ENCODE measurements around the gene NKD2. TPM values are rescaled to one million over a fixed set of nuclear protein-coding genes. Genes with fewer than 3 reads are reported as not detected.

The NKD2 gene
- total RNA-seq, 1 experiment from 2014 or later: 12.8 TPM

DNA sequence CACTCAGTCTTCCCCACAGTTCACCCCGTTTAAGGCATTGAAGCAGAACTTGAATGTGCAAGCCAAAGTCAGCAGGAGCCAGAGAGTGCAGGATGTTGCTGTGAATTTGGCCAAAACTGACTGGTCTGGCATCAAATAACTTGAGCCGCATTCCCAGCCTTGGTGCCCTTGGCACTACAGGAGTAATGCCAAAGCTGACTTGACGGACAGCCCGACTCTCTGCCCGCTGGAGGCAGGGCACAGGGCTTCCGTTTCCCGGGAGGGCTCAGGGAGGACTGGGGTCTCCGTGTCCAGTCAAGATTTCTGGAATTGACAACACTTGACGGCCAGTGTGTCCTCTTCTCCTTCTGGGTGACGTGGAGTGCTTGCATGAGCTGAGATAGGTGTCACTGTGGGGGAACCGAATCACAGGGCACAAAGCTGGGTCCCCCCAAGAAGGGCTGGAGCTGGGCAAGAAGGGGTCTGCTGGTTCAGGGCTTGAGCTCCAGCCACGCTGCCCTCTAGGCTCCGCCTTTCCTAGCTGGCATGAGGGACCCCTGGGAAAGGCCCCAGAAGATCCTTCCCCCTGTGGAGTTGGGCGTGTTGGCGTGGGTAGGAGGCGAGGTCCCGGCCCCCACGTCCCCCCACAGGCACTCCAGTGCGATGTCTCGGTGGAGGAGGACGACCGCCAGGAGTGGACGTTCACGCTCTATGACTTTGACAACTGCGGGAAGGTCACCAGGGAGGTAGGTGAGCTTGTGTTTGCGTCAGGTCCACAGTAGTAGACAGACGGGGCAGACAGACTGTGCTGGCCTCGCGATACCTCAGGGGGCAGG lies 25.2 kb downstream of the NKD2 start:
- no peaks in the 10 kb centered on the region for H3K27me3 Mint-ChIP-seq (ENCODE audit: low read depth)
- no peak overlapping the region for H3K4me3 Mint-ChIP-seq
- no peak for DNase-seq (ENCODE audit: low spot score)
- H3K36me3 Mint-ChIP-seq: peaks cover 10% of the 10 kb centered on the region; the same call in 1 of the 2 replicates
- H3K4me1 Mint-ChIP-seq: peaks cover 4% of the 10 kb centered on the region; the same call in 1 of the 2 replicates
- ChIA-PET POLR2A (no interaction called here), CTCF (interaction anchor here (0.9 kb wide), 1 partner anchor 44 kb away, joined by 3 read pairs; no protein-coding TSS in a partner anchor)
- H3K9me3 Mint-ChIP-seq: peaks cover 5% of the 10 kb centered on the region; the same call in 1 of the 2 replicates
- ATAC-seq: no peak
- H3K27ac Mint-ChIP-seq: no peak overlapping the region
- TF ChIP-seq, protein P1, sequence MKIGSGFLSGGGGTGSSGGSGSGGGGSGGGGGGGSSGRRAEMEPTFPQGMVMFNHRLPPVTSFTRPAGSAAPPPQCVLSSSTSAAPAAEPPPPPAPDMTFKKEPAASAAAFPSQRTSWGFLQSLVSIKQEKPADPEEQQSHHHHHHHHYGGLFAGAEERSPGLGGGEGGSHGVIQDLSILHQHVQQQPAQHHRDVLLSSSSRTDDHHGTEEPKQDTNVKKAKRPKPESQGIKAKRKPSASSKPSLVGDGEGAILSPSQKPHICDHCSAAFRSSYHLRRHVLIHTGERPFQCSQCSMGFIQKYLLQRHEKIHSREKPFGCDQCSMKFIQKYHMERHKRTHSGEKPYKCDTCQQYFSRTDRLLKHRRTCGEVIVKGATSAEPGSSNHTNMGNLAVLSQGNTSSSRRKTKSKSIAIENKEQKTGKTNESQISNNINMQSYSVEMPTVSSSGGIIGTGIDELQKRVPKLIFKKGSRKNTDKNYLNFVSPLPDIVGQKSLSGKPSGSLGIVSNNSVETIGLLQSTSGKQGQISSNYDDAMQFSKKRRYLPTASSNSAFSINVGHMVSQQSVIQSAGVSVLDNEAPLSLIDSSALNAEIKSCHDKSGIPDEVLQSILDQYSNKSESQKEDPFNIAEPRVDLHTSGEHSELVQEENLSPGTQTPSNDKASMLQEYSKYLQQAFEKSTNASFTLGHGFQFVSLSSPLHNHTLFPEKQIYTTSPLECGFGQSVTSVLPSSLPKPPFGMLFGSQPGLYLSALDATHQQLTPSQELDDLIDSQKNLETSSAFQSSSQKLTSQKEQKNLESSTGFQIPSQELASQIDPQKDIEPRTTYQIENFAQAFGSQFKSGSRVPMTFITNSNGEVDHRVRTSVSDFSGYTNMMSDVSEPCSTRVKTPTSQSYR (CRISPR knock-in tag; IDR thresholded peaks at IDR 0.05): no peak
- no peak for TF ChIP-seq ZNF121 (CRISPR knock-in tag; IDR thresholded peaks at IDR 0.05)
- no peak for TF ChIP-seq NFYB (CRISPR knock-in tag; conservative IDR thresholded peaks at IDR 0.05; ENCODE audit: low read depth)
- TF ChIP-seq, protein P2, sequence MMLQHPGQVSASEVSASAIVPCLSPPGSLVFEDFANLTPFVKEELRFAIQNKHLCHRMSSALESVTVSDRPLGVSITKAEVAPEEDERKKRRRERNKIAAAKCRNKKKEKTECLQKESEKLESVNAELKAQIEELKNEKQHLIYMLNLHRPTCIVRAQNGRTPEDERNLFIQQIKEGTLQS (CRISPR knock-in tag; conservative IDR thresholded peaks at IDR 0.05): no peak
- no peak for TF ChIP-seq ZNF232 (CRISPR knock-in tag; IDR thresholded peaks at IDR 0.05)
- TF ChIP-seq NFATC4 (CRISPR knock-in tag; IDR thresholded peaks at IDR 0.05): no peak
- TF ChIP-seq, protein P3, sequence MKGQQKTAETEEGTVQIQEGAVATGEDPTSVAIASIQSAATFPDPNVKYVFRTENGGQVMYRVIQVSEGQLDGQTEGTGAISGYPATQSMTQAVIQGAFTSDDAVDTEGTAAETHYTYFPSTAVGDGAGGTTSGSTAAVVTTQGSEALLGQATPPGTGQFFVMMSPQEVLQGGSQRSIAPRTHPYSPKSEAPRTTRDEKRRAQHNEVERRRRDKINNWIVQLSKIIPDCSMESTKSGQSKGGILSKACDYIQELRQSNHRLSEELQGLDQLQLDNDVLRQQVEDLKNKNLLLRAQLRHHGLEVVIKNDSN (CRISPR knock-in tag; IDR thresholded peaks at IDR 0.05): no peak
- TF ChIP-seq NR3C1 (CRISPR knock-in tag; conservative IDR thresholded peaks at IDR 0.05; ENCODE audit: low read depth): no peak
- no peak for TF ChIP-seq FOXK1 (CRISPR knock-in tag; IDR thresholded peaks at IDR 0.05)
- TF ChIP-seq ELF4 (CRISPR knock-in tag; IDR thresholded peaks at IDR 0.05; ENCODE audit: low read depth): no peak
- TF ChIP-seq, protein P4, sequence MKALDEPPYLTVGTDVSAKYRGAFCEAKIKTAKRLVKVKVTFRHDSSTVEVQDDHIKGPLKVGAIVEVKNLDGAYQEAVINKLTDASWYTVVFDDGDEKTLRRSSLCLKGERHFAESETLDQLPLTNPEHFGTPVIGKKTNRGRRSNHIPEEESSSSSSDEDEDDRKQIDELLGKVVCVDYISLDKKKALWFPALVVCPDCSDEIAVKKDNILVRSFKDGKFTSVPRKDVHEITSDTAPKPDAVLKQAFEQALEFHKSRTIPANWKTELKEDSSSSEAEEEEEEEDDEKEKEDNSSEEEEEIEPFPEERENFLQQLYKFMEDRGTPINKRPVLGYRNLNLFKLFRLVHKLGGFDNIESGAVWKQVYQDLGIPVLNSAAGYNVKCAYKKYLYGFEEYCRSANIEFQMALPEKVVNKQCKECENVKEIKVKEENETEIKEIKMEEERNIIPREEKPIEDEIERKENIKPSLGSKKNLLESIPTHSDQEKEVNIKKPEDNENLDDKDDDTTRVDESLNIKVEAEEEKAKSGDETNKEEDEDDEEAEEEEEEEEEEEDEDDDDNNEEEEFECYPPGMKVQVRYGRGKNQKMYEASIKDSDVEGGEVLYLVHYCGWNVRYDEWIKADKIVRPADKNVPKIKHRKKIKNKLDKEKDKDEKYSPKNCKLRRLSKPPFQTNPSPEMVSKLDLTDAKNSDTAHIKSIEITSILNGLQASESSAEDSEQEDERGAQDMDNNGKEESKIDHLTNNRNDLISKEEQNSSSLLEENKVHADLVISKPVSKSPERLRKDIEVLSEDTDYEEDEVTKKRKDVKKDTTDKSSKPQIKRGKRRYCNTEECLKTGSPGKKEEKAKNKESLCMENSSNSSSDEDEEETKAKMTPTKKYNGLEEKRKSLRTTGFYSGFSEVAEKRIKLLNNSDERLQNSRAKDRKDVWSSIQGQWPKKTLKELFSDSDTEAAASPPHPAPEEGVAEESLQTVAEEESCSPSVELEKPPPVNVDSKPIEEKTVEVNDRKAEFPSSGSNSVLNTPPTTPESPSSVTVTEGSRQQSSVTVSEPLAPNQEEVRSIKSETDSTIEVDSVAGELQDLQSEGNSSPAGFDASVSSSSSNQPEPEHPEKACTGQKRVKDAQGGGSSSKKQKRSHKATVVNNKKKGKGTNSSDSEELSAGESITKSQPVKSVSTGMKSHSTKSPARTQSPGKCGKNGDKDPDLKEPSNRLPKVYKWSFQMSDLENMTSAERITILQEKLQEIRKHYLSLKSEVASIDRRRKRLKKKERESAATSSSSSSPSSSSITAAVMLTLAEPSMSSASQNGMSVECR (CRISPR knock-in tag; IDR thresholded peaks at IDR 0.05; ENCODE audit: borderline replicate concordance): no peak
- TF ChIP-seq KAT7 (CRISPR knock-in tag; IDR thresholded peaks at IDR 0.05; ENCODE audit: borderline replicate concordance): no peak
- TF ChIP-seq, protein P5, sequence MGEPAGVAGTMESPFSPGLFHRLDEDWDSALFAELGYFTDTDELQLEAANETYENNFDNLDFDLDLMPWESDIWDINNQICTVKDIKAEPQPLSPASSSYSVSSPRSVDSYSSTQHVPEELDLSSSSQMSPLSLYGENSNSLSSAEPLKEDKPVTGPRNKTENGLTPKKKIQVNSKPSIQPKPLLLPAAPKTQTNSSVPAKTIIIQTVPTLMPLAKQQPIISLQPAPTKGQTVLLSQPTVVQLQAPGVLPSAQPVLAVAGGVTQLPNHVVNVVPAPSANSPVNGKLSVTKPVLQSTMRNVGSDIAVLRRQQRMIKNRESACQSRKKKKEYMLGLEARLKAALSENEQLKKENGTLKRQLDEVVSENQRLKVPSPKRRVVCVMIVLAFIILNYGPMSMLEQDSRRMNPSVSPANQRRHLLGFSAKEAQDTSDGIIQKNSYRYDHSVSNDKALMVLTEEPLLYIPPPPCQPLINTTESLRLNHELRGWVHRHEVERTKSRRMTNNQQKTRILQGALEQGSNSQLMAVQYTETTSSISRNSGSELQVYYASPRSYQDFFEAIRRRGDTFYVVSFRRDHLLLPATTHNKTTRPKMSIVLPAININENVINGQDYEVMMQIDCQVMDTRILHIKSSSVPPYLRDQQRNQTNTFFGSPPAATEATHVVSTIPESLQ (CRISPR knock-in tag; IDR thresholded peaks at IDR 0.05): no peak
- TF ChIP-seq TCF7 (CRISPR knock-in tag; IDR thresholded peaks at IDR 0.05; ENCODE audit: low read depth): no peak
- no peak for TF ChIP-seq MYBL2 (CRISPR knock-in tag; IDR thresholded peaks at IDR 0.05)
- no peak for TF ChIP-seq PRRX2 (CRISPR knock-in tag; IDR thresholded peaks at IDR 0.05)
- TF ChIP-seq CREM (CRISPR knock-in tag; IDR thresholded peaks at IDR 0.05): no peak
- TF ChIP-seq, protein P6, sequence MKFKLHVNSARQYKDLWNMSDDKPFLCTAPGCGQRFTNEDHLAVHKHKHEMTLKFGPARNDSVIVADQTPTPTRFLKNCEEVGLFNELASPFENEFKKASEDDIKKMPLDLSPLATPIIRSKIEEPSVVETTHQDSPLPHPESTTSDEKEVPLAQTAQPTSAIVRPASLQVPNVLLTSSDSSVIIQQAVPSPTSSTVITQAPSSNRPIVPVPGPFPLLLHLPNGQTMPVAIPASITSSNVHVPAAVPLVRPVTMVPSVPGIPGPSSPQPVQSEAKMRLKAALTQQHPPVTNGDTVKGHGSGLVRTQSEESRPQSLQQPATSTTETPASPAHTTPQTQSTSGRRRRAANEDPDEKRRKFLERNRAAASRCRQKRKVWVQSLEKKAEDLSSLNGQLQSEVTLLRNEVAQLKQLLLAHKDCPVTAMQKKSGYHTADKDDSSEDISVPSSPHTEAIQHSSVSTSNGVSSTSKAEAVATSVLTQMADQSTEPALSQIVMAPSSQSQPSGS (CRISPR knock-in tag; IDR thresholded peaks at IDR 0.05; ENCODE audit: borderline replicate concordance, low read depth): no peak
- TF ChIP-seq, protein P7, sequence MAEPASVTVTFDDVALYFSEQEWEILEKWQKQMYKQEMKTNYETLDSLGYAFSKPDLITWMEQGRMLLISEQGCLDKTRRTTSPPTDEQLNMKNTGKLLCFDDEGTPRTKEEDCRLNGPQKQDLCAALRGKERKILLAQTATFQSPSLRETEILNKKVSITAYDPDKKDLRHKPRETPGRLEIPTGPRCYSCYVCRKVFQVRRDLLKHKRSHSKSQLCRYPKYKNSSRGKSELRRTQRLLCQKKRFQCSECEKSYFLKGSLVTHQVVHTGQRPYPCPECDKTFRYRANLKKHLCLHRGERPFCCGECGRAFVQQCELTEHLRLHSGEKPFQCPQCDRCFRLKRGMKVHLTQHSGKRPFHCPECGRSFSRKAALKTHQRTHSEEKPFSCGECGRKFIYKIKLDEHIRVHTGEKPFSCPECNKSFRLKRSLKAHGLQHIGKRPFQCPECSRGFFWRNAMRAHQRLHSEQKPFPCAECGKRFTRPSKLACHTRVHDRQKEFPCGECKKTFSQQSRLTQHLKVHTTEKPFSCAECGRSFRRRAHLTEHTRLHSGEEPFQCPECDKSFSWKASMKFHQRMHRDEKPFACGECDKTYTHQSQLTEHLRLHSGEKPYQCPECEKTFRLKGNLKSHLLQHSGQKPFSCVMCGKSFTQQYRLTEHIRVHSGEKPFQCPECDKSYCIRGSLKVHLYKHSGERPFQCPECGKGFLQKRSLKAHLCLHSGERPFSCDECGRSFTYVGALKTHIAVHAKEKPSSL (CRISPR knock-in tag; conservative IDR thresholded peaks at IDR 0.05): no peak

Data from WTC11 (cell line).